ENCODE data around the gene CRB3. TPM values are rescaled to one million over a fixed set of nuclear protein-coding genes. Genes with fewer than 3 reads are reported as not detected.

The CRB3 gene
- total and polyA plus RNA-seq, 2 experiments from 2014 or later: 11.8 to 44.4 TPM

DNA sequence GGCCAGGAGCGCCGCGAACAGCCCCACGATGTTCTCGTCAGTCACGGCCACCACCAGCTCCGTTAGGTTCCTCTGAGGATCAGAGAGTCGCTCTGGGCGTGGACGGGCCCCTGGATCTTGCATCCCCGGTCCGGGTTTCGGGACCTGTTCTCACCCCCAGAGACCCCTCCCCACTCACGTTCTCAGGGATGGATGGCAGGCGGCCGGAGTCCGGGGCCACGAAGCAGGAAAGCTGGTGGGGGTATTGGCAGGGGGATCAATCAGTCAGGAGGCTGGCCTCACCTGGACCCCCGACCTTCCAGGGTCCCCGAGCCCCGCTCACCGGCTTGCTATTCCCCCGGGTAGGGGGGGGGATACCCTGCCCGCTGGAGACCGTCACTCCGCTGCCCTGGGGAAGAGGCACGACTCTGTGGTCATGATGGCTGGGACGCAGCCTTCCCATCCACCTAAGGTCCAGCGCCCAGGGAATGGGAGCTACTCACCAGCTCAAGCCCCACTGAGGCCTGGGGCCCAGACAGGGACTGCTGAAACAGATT is 12.9 kb downstream of the CRB3 start:
- Histone ChIP-seq H3F3A (replicated peaks; ENCODE audit: low read depth) (no peaks in the 10 kb centered on the region), H2AFZ (peak overlapping the region; percentile 82), H3K4me2 (peak overlapping the region; percentile 93), H3K27me3 (ENCODE audit: insufficient read depth) (peaks cover 14% of the 10 kb centered on the region), H3K36me3 (ENCODE audit: insufficient read depth) (no peaks in the 10 kb centered on the region), H3K27ac (ENCODE audit: low read depth) (no peak overlapping the region), H3K79me2 (replicated peaks; ENCODE audit: insufficient read depth) (no peaks in the 10 kb centered on the region), H3K4me1 (ENCODE audit: insufficient read depth) (peaks cover 7% of the 10 kb centered on the region), H4K20me1 (replicated peaks; ENCODE audit: insufficient read depth) (no peaks in the 10 kb centered on the region), H3K4me3 (peak overlapping the region; percentile 56), H3K9me2 (ENCODE audit: insufficient read depth) (no peaks in the 10 kb centered on the region)
- DNase-seq (ENCODE audit: low spot score) (no peak), ATAC-seq (peak; percentile 4)
- no peaks in the 10 kb centered on the region for H3K36me3 Mint-ChIP-seq (ENCODE audit: low read depth)
- peaks cover 8% of the 10 kb centered on the region for H3K27me3 Mint-ChIP-seq (ENCODE audit: insufficient read depth, low read depth, poor library complexity)
- H3K27ac Mint-ChIP-seq: no peak overlapping the region
- H3K4me3 Mint-ChIP-seq: peak overlapping the region; percentile 85
- peaks cover 11% of the 10 kb centered on the region; the same call in 2 of the 3 replicates for H3K4me1 Mint-ChIP-seq
- no peaks in the 10 kb centered on the region; the same call in 2 of the 3 replicates for H3K9me3 Mint-ChIP-seq
- TF ChIP-seq JUNB (IDR thresholded peaks at IDR 0.05; ENCODE audit: unreplicated experiment) (no peak), POLR2AphosphoS5 (IDR thresholded peaks at IDR 0.05; ENCODE audit: low read depth) (0 out of 2 replicates have a peak, but pooled peaks have one; percentile 35)

DNA sequence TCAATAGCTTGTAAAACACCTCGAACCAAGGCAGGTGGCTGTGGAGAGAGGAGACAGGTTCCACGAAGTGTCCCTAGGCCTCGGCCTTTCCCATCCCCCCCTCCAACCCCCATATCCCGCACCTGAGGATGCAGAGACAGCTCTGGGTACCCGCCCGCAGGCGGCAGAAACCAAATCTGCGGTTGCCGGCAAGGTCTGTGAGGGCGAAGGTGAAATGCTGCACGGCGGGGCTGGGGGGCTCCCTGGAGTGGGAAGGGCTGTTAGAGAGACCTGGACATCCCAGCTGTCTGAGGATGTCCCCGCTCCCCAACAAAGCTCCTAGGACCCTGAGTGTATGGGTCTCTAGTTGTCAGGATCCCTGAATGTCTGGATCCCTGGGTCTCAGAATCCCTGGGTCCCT is 14.7 kb downstream of the CRB3 start:
- H3K27me3 Mint-ChIP-seq (ENCODE audit: insufficient read depth, low read depth, poor library complexity): peaks cover 11% of the 10 kb centered on the region
- Histone ChIP-seq H3K79me2 (replicated peaks; ENCODE audit: insufficient read depth) (no peaks in the 10 kb centered on the region), H3K36me3 (ENCODE audit: insufficient read depth) (no peaks in the 10 kb centered on the region), H3F3A (replicated peaks; ENCODE audit: low read depth) (no peaks in the 10 kb centered on the region), H3K4me2 (no peak overlapping the region), H3K4me1 (ENCODE audit: insufficient read depth) (peaks cover 7% of the 10 kb centered on the region), H3K27ac (ENCODE audit: low read depth) (no peak overlapping the region), H3K27me3 (ENCODE audit: insufficient read depth) (peaks cover 14% of the 10 kb centered on the region), H3K9me2 (ENCODE audit: insufficient read depth) (no peaks in the 10 kb centered on the region), H2AFZ (no peak overlapping the region), H3K4me3 (no peak overlapping the region), H4K20me1 (replicated peaks; ENCODE audit: insufficient read depth) (no peaks in the 10 kb centered on the region)
- DNase-seq (ENCODE audit: low spot score): no peak
- H3K27ac Mint-ChIP-seq: no peak overlapping the region
- no peak overlapping the region for H3K4me3 Mint-ChIP-seq
- no peaks in the 10 kb centered on the region for H3K36me3 Mint-ChIP-seq (ENCODE audit: low read depth)
- H3K4me1 Mint-ChIP-seq: peaks cover 12% of the 10 kb centered on the region; the same call in 2 of the 3 replicates
- ATAC-seq: no peak
- no peaks in the 10 kb centered on the region; the same call in 2 of the 3 replicates for H3K9me3 Mint-ChIP-seq
- TF ChIP-seq EZH2 (IDR thresholded peaks at IDR 0.05; ENCODE audit: low read depth, unreplicated experiment) (no peak), CREB1 (CRISPR knock-in tag; IDR thresholded peaks at IDR 0.05; ENCODE audit: low read depth) (no peak), ZNF114 (CRISPR knock-in tag; IDR thresholded peaks at IDR 0.05) (no peak), NANOG (IDR thresholded peaks at IDR 0.05; ENCODE audit: borderline replicate concordance) (no peak), STAT1 (IDR thresholded peaks at IDR 0.05; ENCODE audit: unreplicated experiment) (no peak)
- TF ChIP-seq, protein P1, sequence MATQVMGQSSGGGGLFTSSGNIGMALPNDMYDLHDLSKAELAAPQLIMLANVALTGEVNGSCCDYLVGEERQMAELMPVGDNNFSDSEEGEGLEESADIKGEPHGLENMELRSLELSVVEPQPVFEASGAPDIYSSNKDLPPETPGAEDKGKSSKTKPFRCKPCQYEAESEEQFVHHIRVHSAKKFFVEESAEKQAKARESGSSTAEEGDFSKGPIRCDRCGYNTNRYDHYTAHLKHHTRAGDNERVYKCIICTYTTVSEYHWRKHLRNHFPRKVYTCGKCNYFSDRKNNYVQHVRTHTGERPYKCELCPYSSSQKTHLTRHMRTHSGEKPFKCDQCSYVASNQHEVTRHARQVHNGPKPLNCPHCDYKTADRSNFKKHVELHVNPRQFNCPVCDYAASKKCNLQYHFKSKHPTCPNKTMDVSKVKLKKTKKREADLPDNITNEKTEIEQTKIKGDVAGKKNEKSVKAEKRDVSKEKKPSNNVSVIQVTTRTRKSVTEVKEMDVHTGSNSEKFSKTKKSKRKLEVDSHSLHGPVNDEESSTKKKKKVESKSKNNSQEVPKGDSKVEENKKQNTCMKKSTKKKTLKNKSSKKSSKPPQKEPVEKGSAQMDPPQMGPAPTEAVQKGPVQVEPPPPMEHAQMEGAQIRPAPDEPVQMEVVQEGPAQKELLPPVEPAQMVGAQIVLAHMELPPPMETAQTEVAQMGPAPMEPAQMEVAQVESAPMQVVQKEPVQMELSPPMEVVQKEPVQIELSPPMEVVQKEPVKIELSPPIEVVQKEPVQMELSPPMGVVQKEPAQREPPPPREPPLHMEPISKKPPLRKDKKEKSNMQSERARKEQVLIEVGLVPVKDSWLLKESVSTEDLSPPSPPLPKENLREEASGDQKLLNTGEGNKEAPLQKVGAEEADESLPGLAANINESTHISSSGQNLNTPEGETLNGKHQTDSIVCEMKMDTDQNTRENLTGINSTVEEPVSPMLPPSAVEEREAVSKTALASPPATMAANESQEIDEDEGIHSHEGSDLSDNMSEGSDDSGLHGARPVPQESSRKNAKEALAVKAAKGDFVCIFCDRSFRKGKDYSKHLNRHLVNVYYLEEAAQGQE (IDR thresholded peaks at IDR 0.05; ENCODE audit: unreplicated experiment): no peak

All from GM23338 (cell line).